Activated CD4-positive, alpha-beta T cell treated with anti-CD3 and anti-CD28 coated beads, Interleukin-2, amount 10 ng/mL, durations not matched to agents 7 days and 5 days (primary cell): ENCODE results near the gene SPRED2. TPM values are rescaled to one million over a fixed set of nuclear protein-coding genes. Genes with fewer than 3 reads are reported as not detected.

Source experiments
- CTCF ChIA-PET: fragments of 350-600 bp; sonication (Branson Sonifier 250); formaldehyde crosslinking; loops from one replicate; lab custom pipeline; 2021; ENCODE audit warnings: antibody characterized with exemption; lab: Charles Lee
- POLR2A ChIA-PET: fragments of 350-600 bp; sonication (Branson Sonifier 250); formaldehyde crosslinking; loops from one replicate; lab custom pipeline; 2021; ENCODE audit warnings: antibody characterized with exemption; lab: Charles Lee
- DNase-seq: peaks from one replicate; pipeline ENCODE4 v3.0.0-alpha.2; 2020
- H3K27ac Mint-ChIP-seq: one replicate; pipeline ENCODE4 v1.8.0; 2021; ENCODE audit warnings: mild to moderate bottlenecking, moderate library complexity, mixed read lengths
- H3K27me3 Mint-ChIP-seq: one replicate; pipeline ENCODE4 v1.8.0; 2021; ENCODE audit warnings: mixed read lengths
- H3K36me3 Mint-ChIP-seq: one replicate; pipeline ENCODE4 v1.8.0; 2021; ENCODE audit warnings: low read depth, mixed read lengths
- H3K4me1 Mint-ChIP-seq: one replicate; pipeline ENCODE4 v1.8.0; 2021; ENCODE audit warnings: mixed read lengths
- H3K4me3 Mint-ChIP-seq: one replicate; pipeline ENCODE4 v1.8.0; 2021; ENCODE audit warnings: mild to moderate bottlenecking, moderate library complexity, mixed read lengths
- H3K9me3 Mint-ChIP-seq: one replicate; pipeline ENCODE4 v1.8.0; 2021; ENCODE audit warnings: mixed read lengths
- total RNA-seq, 2 experiments: library from RNA; stranded (reverse); gene quantifications; one replicate each; pipeline ENCODE4 v1.2.3, GENCODE V29; 2021

SPRED2 gene
- total RNA-seq, 2 experiments from 2014 or later: 6.2 to 8.1 TPM

DNA sequence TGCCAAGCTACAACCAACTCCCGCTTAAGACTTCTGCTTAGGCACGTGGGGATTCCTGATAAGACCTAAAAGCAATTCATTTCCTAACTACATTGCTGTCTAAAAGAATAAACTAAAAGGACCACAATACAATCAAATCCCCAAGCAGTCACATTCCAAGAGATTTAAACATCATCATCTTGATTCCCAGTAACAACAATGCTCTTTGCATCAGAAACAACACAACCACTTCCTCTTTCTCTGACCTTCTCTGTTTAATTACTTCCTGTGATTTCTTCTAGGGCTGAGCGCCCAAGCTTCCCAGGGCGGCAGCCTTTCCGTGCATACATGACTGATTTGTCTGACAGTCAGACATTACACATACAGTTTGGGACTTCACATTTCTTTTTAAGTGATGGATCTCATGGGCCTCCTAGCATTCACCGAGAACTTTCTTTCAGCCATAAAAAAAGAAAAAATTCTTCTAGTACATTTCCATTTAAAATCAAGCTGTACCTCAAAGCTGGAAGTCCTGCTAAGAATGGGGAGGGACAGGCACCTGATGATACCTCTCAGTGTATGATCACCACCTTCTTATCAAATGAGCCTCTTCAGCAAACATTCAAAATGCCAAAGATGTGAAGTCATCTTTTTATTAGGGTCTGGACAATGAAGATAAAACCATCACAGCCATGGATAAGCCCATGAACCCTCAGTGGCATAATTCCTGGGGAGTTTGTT, 11.5 kb downstream of the SPRED2 start:
- peaks cover 42% of the 10 kb centered on the region for H3K4me1 Mint-ChIP-seq
- peaks cover 2% of the 10 kb centered on the region for H3K27me3 Mint-ChIP-seq
- ChIA-PET CTCF (interaction anchor here (0.9 to 1.5 kb wide), 3 partner anchors 14 to 37 kb away, joined by 3 read pairs; no protein-coding TSS in a partner anchor), POLR2A (no interaction called here)
- no peak for DNase-seq
- H3K36me3 Mint-ChIP-seq: peaks cover 7% of the 10 kb centered on the region
- peak overlapping the region; percentile 42 for H3K27ac Mint-ChIP-seq
- H3K4me3 Mint-ChIP-seq: peak overlapping the region; percentile 1
- peaks cover 5% of the 10 kb centered on the region for H3K9me3 Mint-ChIP-seq

DNA sequence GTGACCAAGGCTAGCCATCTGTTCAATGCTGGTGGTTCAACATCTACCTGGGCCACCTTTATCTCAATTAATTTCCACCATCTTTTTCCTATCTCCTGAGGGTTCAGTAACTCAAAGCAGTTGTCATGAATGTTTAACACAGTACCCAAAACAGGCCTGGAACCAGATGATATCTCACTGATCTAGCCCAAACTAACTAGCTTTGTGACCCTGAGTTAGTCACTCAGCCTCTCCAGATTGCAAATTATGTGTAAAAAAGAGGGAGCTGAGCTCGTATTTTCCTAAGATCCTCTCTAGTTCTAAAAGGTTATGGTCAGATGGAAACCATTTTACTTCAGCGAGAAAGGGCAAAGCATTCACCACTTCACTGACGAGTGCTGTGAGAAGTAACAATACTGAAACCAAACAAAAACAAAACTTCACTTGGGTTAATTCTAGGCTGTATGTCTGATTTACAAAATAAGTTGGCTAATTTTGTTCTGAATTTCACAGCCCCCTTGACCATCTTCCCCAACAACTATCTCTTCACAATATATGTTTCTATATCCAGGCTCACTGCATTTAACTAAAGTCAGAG, 14.8 kb downstream of the SPRED2 start:
- Mint-ChIP-seq H3K27ac (peak overlapping the region; percentile 61), H3K9me3 (peaks cover 5% of the 10 kb centered on the region), H3K4me3 (no peak overlapping the region), H3K4me1 (peaks cover 43% of the 10 kb centered on the region), H3K27me3 (no peaks in the 10 kb centered on the region), H3K36me3 (peaks cover 7% of the 10 kb centered on the region)
- ChIA-PET POLR2A (no interaction called here), CTCF (interaction anchor here (0.6 to 1.4 kb wide), 4 partner anchors 9 to 27 kb away, joined by 3 to 5 read pairs (median 4); no protein-coding TSS in a partner anchor)
- DNase-seq: no peak

DNA sequence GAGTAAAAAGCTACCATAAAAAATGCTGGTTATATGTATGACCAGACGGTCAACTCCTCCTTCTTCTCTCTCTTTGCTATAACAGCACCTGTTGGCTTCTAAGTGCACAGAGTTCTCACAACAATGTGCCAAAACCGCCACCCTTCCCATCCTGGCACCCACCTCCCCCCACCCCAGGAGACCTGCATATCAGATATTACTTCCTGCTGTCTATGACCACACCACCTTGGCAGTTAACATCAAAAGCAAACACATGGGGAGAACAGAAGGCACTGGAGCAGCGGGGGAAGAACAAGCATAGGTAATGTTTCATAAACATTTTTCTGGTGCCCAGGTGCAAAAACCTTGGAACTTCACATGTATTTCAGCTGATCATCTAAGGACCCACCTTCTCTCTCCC, 15.5 kb downstream of the SPRED2 start:
- Mint-ChIP-seq H3K36me3 (peaks cover 6% of the 10 kb centered on the region), H3K27me3 (no peaks in the 10 kb centered on the region), H3K4me1 (peaks cover 41% of the 10 kb centered on the region), H3K27ac (no peak overlapping the region), H3K9me3 (peaks cover 5% of the 10 kb centered on the region), H3K4me3 (no peak overlapping the region)
- POLR2A ChIA-PET: interaction anchor here (0.6 kb wide), 1 partner anchor 269 kb away, joined by 4 read pairs; no protein-coding TSS in a partner anchor
- peak; percentile 38 for DNase-seq
- CTCF ChIA-PET: interaction anchor here (0.7 to 1.4 kb wide), 3 partner anchors 9 to 20 kb away, joined by 3 to 5 read pairs (median 4); no protein-coding TSS in a partner anchor

DNA sequence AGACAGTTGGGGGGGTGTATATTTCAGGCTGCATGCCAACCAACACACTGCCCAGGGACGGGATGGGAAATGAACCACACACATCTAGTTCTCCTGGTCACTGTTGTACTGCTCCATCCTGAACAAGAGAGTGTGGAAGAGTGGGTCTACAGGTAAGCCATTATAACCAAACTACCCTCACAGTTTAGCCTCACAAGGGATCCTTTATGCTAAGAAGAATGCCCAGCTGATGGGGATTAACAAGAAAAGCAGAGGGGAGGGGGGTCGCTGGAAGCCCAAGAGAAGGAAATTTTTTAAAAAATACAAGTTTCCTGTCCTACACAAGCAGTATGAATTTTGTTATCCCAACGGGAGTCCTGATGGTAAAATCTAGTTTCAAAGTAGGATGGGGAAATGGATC, 16.1 kb downstream of the SPRED2 start:
- POLR2A ChIA-PET: interaction anchor here (0.6 kb wide), 1 partner anchor 270 kb away, joined by 4 read pairs; no protein-coding TSS in a partner anchor
- no peaks in the 10 kb centered on the region for H3K27me3 Mint-ChIP-seq
- H3K4me1 Mint-ChIP-seq: peaks cover 38% of the 10 kb centered on the region
- DNase-seq: no peak
- no peak overlapping the region for H3K4me3 Mint-ChIP-seq
- no peak overlapping the region for H3K27ac Mint-ChIP-seq
- CTCF ChIA-PET: interaction anchor here (0.9 to 1.4 kb wide), 2 partner anchors 11 to 20 kb away, joined by 4 to 5 read pairs; no protein-coding TSS in a partner anchor
- H3K9me3 Mint-ChIP-seq: peaks cover 5% of the 10 kb centered on the region
- H3K36me3 Mint-ChIP-seq: peaks cover 6% of the 10 kb centered on the region

DNA sequence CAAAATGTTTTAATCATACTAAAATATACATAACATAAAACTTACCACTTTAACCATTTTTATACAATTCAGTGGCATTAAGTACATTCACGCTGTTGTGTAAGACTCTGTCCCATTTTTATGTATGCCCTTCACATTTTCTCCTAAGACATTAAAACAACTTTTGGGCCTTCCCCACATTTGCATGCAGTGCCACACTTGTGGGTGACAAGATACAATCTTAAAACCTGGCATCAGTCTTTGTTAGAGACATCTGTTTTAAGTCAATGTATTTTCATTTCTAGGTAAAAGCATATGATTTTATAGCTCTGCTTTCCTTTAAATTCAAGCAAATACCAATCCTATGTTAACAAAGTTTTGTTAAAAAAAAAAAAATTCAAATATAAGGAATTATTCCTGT, 17.3 kb downstream of the SPRED2 start:
- DNase-seq: no peak
- Mint-ChIP-seq H3K27ac (no peak overlapping the region), H3K36me3 (peaks cover 2% of the 10 kb centered on the region), H3K9me3 (peaks cover 1% of the 10 kb centered on the region), H3K4me3 (no peak overlapping the region), H3K4me1 (peaks cover 26% of the 10 kb centered on the region), H3K27me3 (no peaks in the 10 kb centered on the region)
- POLR2A ChIA-PET: no interaction called here
- CTCF ChIA-PET: no interaction called here

DNA sequence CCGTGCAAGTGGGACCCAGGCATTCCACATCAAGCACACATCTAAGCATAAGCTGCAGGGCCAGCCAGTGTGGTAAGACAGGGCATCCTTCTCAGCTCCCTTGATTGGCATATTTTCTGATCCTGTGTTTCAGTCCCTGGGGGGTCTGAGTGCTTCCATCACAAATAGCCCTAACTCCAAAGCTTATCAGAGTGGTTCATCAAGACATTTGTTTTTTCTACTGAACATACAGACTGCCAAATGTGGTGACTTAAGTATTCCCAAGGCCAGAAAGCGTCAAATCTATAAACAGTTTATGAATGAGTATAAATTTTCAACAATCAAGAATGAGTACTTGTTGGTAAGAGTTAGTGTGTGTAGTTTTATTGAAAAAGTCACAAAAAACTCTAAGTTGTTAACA, 18.8 kb downstream of the SPRED2 start:
- H3K4me1 Mint-ChIP-seq: peaks cover 24% of the 10 kb centered on the region
- no peaks in the 10 kb centered on the region for H3K27me3 Mint-ChIP-seq
- no peak overlapping the region for H3K4me3 Mint-ChIP-seq
- no peak for DNase-seq
- H3K36me3 Mint-ChIP-seq: peaks cover 2% of the 10 kb centered on the region
- H3K27ac Mint-ChIP-seq: no peak overlapping the region
- H3K9me3 Mint-ChIP-seq: no peaks in the 10 kb centered on the region
- POLR2A ChIA-PET: no interaction called here
- CTCF ChIA-PET: no interaction called here

DNA sequence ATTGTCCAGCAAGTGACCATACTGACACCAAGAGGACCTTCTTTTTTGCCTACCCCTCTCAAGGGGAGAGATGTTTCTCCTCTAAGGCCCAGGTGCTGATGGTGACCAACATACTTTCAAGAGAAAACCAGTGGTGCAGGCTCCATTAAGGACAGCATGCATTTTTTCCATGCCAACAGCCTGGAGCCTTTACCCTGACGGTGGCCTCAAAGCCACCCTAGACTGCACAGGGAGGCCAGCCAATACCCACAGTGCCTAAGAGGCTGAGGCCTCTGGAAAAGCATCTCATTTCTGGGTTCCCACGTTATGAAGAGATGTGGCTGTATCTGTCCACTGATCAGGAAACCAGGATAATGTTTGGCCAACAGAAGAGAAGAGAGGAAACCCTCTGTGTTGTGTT, 19.3 kb downstream of the SPRED2 start:
- H3K4me3 Mint-ChIP-seq: no peak overlapping the region
- POLR2A ChIA-PET: no interaction called here
- no peaks in the 10 kb centered on the region for H3K9me3 Mint-ChIP-seq
- no peak overlapping the region for H3K27ac Mint-ChIP-seq
- CTCF ChIA-PET: no interaction called here
- no peaks in the 10 kb centered on the region for H3K27me3 Mint-ChIP-seq
- peaks cover 21% of the 10 kb centered on the region for H3K4me1 Mint-ChIP-seq
- DNase-seq: no peak
- peaks cover under 1% of the 10 kb centered on the region for H3K36me3 Mint-ChIP-seq

DNA sequence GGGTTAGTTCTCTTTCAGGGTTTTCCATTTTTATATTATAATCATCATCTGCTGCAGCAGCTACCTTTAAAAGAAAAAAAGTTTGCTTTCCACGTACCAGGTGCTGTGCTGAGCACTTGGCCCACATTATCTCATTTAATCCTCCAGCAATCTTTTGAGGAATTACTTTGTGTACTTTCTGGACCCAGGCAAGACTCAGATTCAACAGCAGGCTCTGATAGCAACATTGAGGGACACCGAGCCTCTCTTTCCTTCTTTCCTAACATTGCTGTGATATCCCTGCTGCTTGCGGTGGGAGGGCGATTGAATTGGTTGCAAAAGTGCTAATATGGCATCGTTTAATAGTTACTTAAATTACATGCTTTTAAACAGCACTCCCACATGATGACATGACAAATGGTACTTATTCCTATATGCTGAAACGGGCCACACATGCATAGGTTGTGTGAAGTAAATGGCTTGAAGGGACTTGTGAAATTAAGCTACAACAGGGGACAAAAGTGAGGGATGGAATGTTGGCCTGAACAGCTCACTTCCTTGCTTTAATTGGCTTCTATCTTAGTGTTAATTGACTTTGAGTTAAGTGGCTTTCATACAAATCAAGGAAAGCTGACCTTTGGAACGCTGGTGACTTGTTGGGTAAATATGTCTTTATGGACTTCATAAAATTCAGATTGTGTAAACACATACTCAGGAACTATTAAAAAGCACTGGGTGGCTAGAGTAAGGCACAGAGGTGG, 21.2 kb downstream of the SPRED2 start:
- POLR2A ChIA-PET: no interaction called here
- H3K36me3 Mint-ChIP-seq: no peaks in the 10 kb centered on the region
- CTCF ChIA-PET: interaction anchor here (0.7 kb wide), 1 partner anchor 428 kb away, joined by 3 read pairs; no protein-coding TSS in a partner anchor

DNA sequence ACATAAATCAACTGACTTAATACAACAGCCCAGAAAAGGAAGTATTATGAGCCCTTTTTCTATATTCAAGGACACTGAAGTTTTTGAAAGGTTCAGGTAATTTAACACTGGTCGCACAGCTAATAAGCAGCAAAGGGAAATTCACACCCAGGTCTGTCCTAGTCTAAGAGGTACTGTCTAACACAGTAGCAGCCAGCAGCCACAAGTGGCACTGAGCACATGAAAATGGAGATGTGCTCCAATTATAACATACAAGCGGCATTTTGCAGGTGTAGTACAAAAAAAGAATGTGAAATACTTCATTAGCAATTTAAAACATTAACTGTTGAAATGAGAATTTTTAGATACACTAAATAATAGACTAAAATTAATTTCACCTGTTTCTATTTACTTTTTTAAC, 23.4 kb downstream of the SPRED2 start:
- H3K9me3 Mint-ChIP-seq: no peaks in the 10 kb centered on the region
- no peaks in the 10 kb centered on the region for H3K36me3 Mint-ChIP-seq
- CTCF ChIA-PET: no interaction called here
- peaks cover 26% of the 10 kb centered on the region for H3K4me1 Mint-ChIP-seq
- POLR2A ChIA-PET: no interaction called here
- H3K27me3 Mint-ChIP-seq: peaks cover 2% of the 10 kb centered on the region
- no peak for DNase-seq
- H3K27ac Mint-ChIP-seq: no peak overlapping the region
- H3K4me3 Mint-ChIP-seq: no peak overlapping the region

More for the DNA sequence above, 21.2 kb downstream of the SPRED2 start:
- Mint-ChIP-seq H3K9me3 (no peaks in the 10 kb centered on the region), H3K27ac (no peak overlapping the region), H3K4me3 (no peak overlapping the region), H3K4me1 (peaks cover 22% of the 10 kb centered on the region), H3K27me3 (peaks cover 2% of the 10 kb centered on the region)
- no peak for DNase-seq

DNA sequence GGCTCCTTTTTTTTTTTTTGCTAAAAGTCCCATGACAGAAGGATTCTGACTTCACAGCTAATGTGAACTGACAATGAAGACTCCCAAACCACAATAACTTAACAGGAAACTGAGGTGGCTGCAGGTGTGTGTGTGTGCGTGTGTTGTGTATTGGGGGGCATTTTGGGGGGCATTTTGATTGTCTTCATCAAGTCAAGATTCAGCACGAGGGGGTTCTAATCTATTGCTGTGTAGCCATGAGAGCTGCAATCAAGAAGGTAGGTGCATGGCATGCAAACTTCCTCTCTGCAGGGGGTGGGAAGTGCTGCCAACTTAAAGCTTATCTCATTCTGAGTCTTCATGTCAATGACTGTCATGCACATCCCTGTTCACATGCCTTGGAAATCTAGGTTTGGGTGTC, 25.2 kb downstream of the SPRED2 start:
- no peak for DNase-seq
- Mint-ChIP-seq H3K27me3 (peaks cover 2% of the 10 kb centered on the region), H3K9me3 (no peaks in the 10 kb centered on the region), H3K4me3 (no peak overlapping the region), H3K36me3 (no peaks in the 10 kb centered on the region), H3K27ac (no peak overlapping the region), H3K4me1 (peaks cover 26% of the 10 kb centered on the region)
- POLR2A ChIA-PET: no interaction called here
- CTCF ChIA-PET: interaction anchor here (0.8 to 1.4 kb wide), 5 partner anchors 10 to 29 kb away, joined by 3 to 4 read pairs (median 3); no protein-coding TSS in a partner anchor

DNA sequence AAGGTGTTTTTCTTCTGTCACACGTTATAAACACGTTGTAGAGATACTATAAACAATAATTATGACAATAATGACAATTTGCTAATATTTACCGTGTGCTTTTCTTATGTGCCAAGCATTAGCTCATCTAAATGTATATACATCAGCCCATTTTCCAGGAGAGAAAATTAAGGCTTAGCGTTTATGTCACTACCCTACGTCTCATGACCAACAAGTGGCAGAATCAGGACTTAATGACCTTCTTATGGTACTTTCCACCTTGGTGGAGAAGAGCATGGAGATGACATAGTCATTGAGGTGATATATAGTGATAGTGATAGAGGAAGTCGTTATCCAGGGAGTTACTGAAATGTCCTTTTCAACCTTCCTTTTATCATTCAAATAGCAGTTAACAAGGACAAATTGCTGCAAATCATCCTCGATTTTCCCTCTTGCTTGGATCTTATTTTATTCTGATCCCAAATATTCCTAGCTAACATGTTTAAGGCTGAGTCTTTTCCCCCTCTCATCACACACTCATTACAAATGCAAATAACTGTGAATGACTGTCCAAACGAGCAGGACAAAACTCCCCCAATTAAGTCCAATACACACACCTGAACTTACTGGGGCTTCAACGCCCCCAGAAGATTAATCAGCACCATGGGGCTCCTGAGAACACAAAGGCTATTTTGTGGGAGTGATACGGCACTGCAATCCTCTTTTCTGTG, 27.3 kb downstream of the SPRED2 start:
- peaks cover 26% of the 10 kb centered on the region for H3K4me1 Mint-ChIP-seq
- no peak overlapping the region for H3K27ac Mint-ChIP-seq
- peaks cover 5% of the 10 kb centered on the region for H3K27me3 Mint-ChIP-seq
- DNase-seq: no peak
- ChIA-PET CTCF (interaction anchor here (0.7 to 1.0 kb wide), 2 partner anchors 8 to 11 kb away, joined by 3 to 4 read pairs; no protein-coding TSS in a partner anchor), POLR2A (no interaction called here)
- no peak overlapping the region for H3K4me3 Mint-ChIP-seq
- H3K36me3 Mint-ChIP-seq: no peaks in the 10 kb centered on the region
- H3K9me3 Mint-ChIP-seq: no peaks in the 10 kb centered on the region

DNA sequence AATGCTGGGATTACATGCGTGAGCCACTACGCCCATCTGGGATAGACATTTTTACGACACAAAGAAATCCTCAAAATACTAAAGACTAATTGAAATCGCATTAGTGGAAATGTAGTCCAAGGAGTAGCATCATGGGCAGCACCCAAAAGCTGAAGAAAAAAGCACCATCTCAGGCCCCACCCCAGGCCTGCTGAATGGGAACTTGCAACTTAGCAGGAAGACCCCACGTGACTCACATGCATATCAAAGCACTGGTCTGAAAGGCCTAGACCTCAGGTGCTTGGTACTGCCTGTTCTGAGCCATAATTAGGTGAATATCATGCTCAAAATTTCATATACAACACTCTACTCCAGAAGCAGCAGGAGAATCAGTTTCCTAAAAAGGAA, 28.9 kb downstream of the SPRED2 start:
- peaks cover 26% of the 10 kb centered on the region for H3K4me1 Mint-ChIP-seq

More for the DNA sequence above, 28.9 kb downstream of the SPRED2 start:
- ChIA-PET CTCF (interaction anchor here (0.7 kb wide), 1 partner anchor 542 kb away, joined by 3 read pairs; no protein-coding TSS in a partner anchor), POLR2A (interaction anchor here (0.6 kb wide), 1 partner anchor 34 kb away, joined by 3 read pairs; no protein-coding TSS in a partner anchor)
- DNase-seq: no peak
- Mint-ChIP-seq H3K36me3 (no peaks in the 10 kb centered on the region), H3K27me3 (peaks cover 5% of the 10 kb centered on the region), H3K4me3 (no peak overlapping the region), H3K27ac (no peak overlapping the region), H3K9me3 (peaks cover under 1% of the 10 kb centered on the region)
